ENCODE measurements around the gene PCNX3. TPM values are rescaled to one million over a fixed set of nuclear protein-coding genes. Genes with fewer than 3 reads are reported as not detected.

The PCNX3 gene
- total and polyA plus RNA-seq, 2 donors (not counting 3 experiments of a cell fraction or from before 2014, with no cell fraction given): 42.6 to 53.9 TPM

DNA sequence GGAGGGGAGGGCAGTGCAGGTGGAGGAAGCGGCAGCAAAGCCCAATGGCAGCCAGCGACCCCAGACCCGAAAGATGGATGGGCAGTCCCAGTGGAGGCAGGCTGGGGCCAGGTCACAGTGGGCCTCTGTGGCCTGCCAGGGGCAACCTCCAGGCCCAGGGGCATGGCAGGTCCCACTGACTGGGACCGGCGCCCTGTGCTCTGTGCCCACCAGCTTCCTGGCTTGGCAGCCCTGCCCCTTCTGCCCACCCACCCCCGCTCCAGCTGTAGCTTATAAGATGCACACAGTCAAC lies 15.7 kb upstream of the PCNX3 start:
- TF ChIP-seq EZH2 (IDR thresholded peaks at IDR 0.05; ENCODE audit: borderline replicate concordance, low read depth, low read length, severe bottlenecking): no peak
- TF ChIP-seq POLR2A (IDR thresholded peaks at IDR 0.05; ENCODE audit: low read depth, low read length): no peak
- no peak for TF ChIP-seq JUN (IDR thresholded peaks at IDR 0.05; ENCODE audit: borderline replicate concordance, insufficient read depth, insufficient read length, low read depth)
- no peak for TF ChIP-seq GATA2 (IDR thresholded peaks at IDR 0.05; ENCODE audit: insufficient read depth, insufficient read length, low read depth, low read length)
- TF ChIP-seq POLR2AphosphoS5 (IDR thresholded peaks at IDR 0.05; ENCODE audit: insufficient read depth, low read depth, low read length): no peak
- TF ChIP-seq, protein P1, sequence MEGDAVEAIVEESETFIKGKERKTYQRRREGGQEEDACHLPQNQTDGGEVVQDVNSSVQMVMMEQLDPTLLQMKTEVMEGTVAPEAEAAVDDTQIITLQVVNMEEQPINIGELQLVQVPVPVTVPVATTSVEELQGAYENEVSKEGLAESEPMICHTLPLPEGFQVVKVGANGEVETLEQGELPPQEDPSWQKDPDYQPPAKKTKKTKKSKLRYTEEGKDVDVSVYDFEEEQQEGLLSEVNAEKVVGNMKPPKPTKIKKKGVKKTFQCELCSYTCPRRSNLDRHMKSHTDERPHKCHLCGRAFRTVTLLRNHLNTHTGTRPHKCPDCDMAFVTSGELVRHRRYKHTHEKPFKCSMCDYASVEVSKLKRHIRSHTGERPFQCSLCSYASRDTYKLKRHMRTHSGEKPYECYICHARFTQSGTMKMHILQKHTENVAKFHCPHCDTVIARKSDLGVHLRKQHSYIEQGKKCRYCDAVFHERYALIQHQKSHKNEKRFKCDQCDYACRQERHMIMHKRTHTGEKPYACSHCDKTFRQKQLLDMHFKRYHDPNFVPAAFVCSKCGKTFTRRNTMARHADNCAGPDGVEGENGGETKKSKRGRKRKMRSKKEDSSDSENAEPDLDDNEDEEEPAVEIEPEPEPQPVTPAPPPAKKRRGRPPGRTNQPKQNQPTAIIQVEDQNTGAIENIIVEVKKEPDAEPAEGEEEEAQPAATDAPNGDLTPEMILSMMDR (IDR thresholded peaks at IDR 0.05; ENCODE audit: extremely low read depth in 1 of 2, insufficient read depth in 1 of 2, low read depth in 1 of 2, low read length in 2 of 2): no peak
- TF ChIP-seq, protein P2, sequence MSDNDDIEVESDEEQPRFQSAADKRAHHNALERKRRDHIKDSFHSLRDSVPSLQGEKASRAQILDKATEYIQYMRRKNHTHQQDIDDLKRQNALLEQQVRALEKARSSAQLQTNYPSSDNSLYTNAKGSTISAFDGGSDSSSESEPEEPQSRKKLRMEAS (IDR thresholded peaks at IDR 0.05; ENCODE audit: insufficient read depth, insufficient read length): no peak
- no peak for TF ChIP-seq MYC (IDR thresholded peaks at IDR 0.05; ENCODE audit: low read depth, low read length)
- ChIA-PET POLR2A (no interaction called here), CTCF (interaction anchor here (1.4 kb wide), 1 partner anchor 8 kb away, joined by 5 read pairs; no protein-coding TSS in a partner anchor)
- H4K20me1 ChIP-seq (replicated peaks; ENCODE audit: control insufficient read depth, extremely low read depth, insufficient read depth, low read length): no peaks in the 10 kb centered on the region
- H3K27ac ChIP-seq (ENCODE audit: insufficient read depth, low read depth, low read length): no peak overlapping the region
- no peaks in the 10 kb centered on the region for H3K27me3 ChIP-seq (ENCODE audit: control insufficient read depth in 2 of 2, insufficient read depth in 2 of 2, low read length in 2 of 2)
- no peak for DNase-seq (ENCODE audit: low read depth, low spot score)
- FAIRE-seq: no peak
- H3K79me2 ChIP-seq (ENCODE audit: control insufficient read depth, insufficient read depth, low read length): no peaks in the 10 kb centered on the region
- H2AFZ ChIP-seq (ENCODE audit: low read depth, low read length): no peak overlapping the region
- H3K9me3 ChIP-seq (replicated peaks; ENCODE audit: control insufficient read depth, insufficient read depth, low read length): no peaks in the 10 kb centered on the region
- H3K9me1 ChIP-seq (replicated peaks; ENCODE audit: control insufficient read depth, extremely low read depth, insufficient read depth, low read length): no peaks in the 10 kb centered on the region
- peaks cover 11 to 53% of the 10 kb centered on the region in 2 experiments for H3K36me3 ChIP-seq (ENCODE audit: control insufficient read depth in 2 of 2, extremely low read depth in 1 of 2, insufficient read depth in 2 of 2, low read length in 2 of 2)
- no peak overlapping the region for H3K4me3 ChIP-seq (replicated peaks in 1 of 3; ENCODE audit: insufficient read depth in 1 of 3, low read depth in 1 of 3, low read length in 3 of 3)
- intact Hi-C loops (cut with micrococcal nuclease) (loop anchor here (1.0 kb wide), 1 partner anchor 11 kb away; no protein-coding TSS in a partner anchor), dilution Hi-C loops (cut with MboI; ENCODE audit: extremely low pct_ligation_motif_present, low sequenced_read_pairs) (no loop called here)
- no peak overlapping the region for H3K4me2 ChIP-seq (ENCODE audit: insufficient read depth, low read length)
- no TSS peak for BruUV-seq (replicated peaks)
- H3K9ac ChIP-seq (replicated peaks; ENCODE audit: extremely low read depth, insufficient read depth, low read length): no peak overlapping the region
- H3K4me1 ChIP-seq (ENCODE audit: control insufficient read depth, extremely low read depth, insufficient read depth, low read length): no peaks in the 10 kb centered on the region
